NCI-H1048 (cell line): ENCODE measurements around the gene CORO1C.

ENCODE experiments used
- DNase-seq: peaks from one replicate; lab custom pipeline; 2025; lab: John Stamatoyannopoulos, UW

Gene CORO1C

DNA sequence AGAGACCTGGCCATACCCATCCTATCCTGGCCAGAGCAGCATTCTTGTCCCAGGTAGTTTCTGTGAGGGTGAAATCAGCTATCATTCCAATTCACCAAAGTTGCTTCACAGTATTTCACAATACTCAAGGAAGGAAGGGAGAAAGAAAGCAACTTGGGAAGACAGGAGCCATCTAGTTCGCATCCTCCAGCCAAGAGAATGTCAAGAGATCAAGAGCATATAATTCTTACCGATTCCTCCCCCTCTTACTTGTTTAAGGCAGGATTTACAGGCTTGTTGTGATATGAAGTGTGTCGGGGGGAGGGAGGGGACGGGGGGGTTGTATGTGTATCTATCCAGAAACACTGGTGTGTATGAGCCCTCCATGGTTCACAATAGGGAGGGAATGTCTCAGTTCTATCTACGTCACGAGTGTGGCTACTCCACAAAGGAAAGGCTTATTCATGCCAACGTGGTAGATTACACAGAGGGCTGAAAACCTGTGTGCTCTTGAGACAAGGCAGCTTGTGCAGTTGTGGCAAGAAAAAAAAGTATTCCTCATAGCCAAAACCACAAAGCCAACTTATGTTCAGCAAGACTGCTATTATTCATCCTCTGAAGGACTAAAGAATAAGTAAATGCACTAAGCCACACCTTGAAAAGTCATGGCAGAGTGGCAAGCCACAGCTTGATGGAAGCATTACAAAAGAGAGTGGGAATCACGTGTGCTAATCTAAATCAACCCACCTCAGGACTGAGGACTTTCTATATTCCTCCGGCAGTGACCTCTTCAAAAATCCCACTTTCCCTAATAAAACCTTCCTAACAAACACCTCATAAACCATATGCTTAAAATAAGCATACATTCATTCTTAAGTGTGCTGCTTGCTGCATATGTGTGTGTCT lies 35.0 kb downstream of the CORO1C start:
- DNase-seq, result no peak

- DNase-seq, result no peak
Measured at GRCh38 chr12:108694812-108695278, 36.5 kb downstream of the CORO1C start.

- no peak for DNase-seq
Measured at GRCh38 chr12:108693751-108694150, 37.6 kb downstream of the CORO1C start.

- no peak for DNase-seq
Measured at GRCh38 chr12:108693186-108693730, 38.1 kb downstream of the CORO1C start.

- no peak for DNase-seq
Measured at GRCh38 chr12:108691998-108692808, 39.1 kb downstream of the CORO1C start.

GRCh38 chr12:108691175-108691997 lies 39.9 kb downstream of the CORO1C start:
- DNase-seq, result peak; percentile 65

GRCh38 chr12:108690542-108691174 lies 40.7 kb downstream of the CORO1C start:
- no peak for DNase-seq

- no peak for DNase-seq
Measured at GRCh38 chr12:108690191-108690518, 41.2 kb downstream of the CORO1C start.

- DNase-seq, result no peak
Measured at GRCh38 chr12:108689314-108690190, 41.8 kb downstream of the CORO1C start.

DNA sequence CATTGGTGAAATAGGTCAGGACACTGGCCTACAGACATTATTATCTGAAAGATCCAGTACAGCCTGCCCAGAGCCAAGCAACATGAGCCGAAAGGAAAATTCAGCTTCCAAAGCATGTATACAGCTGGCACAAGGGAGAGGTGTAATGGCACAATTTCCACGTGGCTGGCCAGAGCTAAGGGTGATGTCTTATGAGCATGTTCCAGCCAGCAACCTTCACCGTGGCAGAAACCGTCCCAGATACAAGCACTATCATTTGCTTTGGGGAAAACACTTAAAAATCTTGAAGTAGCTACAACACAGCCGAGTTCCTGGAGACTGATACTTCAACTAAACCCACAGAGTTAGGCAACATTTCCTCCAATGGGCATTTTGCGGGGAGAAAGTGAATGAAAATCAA lies 44.5 kb downstream of the CORO1C start:
- no peak for DNase-seq

GRCh38 chr12:108685469-108686260 lies 45.7 kb downstream of the CORO1C start:
- no peak for DNase-seq

GRCh38 chr12:108683906-108684556 lies 47.3 kb downstream of the CORO1C start:
- DNase-seq, result no peak

GRCh38 chr12:108681317-108681716 lies 50.0 kb downstream of the CORO1C start:
- no peak for DNase-seq

DNA sequence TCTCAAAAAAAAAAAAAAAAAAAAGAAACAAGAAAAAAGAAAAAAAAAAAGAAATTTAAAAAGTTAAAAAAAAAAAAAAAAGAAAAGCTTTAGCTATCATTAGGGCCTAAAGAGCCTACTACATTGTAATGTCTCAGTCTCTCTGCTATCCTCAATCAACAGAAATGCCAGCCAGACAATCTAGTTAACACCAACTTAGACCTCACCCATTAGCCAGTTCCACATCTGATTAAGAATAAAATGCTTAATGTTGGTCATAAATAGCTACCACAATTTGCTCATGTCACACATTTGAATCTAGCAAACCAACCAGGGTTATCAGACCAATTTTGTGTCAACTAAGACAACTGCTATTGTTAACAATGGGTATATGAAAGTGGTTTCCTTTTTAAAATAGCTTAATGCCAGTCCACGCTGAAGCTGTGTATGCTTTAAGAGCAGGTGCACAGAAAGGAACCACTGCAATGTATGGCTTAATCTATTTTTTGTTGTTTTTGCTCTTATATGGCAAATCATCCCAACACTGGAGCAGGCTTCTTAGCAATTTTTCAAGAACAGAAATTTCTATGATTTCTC lies 52.1 kb downstream of the CORO1C start:
- no peak for DNase-seq

DNA sequence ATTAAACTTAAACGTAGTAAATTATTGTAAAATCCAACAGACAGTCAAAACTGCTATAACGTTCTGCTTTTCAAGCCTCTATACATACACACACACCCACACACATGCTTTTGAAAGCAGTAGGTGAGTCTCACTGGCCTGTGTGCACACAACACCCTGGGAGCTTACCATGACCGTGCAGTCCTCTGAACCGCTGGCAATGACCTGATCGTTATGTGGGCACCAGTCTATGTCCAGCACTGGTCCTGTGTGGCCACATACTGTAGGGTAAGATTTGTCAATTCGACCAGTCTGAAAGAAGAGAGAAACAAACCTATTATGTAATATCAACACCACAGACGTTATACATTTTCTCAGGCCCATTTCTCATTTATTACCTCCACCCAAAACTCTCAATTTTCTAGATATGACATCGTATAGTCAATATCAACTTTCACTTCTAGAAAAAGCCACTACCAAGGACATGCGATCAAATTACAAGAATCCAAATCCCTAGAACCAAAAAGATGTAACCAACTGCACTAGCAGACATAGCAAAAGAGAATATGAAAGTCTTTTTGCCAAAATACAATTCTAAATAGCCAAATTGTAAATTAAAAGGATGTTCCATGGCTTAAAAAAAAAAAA lies 53.1 kb downstream of the CORO1C start:
- DNase-seq, result no peak

DNA sequence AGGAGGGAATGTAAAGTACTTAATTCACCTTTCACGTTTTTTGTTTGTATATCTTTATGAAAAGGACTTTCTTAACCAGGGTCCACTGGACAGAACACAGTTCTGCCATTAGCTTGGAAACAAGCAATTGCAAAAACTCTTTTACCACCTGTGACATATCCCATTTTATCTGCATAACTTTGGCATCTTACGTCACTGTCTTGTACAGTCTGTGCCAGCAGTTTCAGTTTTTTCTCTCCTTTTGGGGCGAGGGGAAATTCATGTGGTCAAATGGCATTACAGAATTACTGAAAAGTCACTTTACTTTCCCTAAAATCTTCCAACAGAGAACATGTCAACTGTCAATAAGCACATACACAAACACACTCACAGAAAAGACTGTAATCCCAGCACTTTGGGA lies 53.9 kb downstream of the CORO1C start:
- no peak for DNase-seq

DNA sequence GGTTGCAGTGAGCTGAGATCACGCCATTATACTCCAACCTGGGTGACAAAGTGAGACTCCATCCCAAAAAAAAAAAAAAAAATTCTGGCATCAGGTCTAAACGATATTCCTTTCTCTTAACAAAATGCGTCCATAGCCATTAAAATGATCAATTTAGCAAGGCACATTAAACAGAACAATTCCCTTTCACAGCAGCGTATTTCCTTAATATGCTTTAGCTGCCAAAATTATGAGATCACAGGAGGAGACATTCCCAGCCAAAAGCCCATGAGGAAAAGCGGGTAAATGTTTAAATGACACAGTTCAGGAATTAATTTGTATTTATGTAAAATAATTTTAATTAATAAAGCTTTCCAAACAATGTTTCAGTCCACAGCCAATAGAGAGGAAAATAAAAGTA lies 54.6 kb downstream of the CORO1C start:
- DNase-seq, result no peak

GRCh38 chr12:108675792-108676191 lies 55.5 kb downstream of the CORO1C start:
- no peak for DNase-seq
